Mononuclear cell (primary cell): ENCODE results near the gene PIAS1. TPM values are rescaled to one million over a fixed set of nuclear protein-coding genes. Genes with fewer than 3 reads are reported as not detected.
A peak's percentile ranks its signal among the peaks of the same experiment; 100 is the strongest.
"Not testable (repeated sequence)": the region's sequence is repeated elsewhere in the genome, so short reads cannot be mapped to it uniquely, and the experiment has no call there.

Experiments used
- H3K27me3 ChIP-seq: 2 replicates; pipeline ENCODE4 v1.6.0; 2011; ENCODE audit warnings: low read length, control low read depth; ENCODE audit not compliant: insufficient read depth
- H3K4me1 ChIP-seq: 2 replicates; pipeline ENCODE4 v1.5.1; 2011; ENCODE audit warnings: mild to moderate bottlenecking, low read length, control low read depth; ENCODE audit not compliant: insufficient read depth
- H3K4me3 ChIP-seq: 2 replicates; pipeline ENCODE4 v1.5.1; 2011; ENCODE audit warnings: mild to moderate bottlenecking, low read length, moderate library complexity
- H3K9me3 ChIP-seq: 2 replicates; pipeline ENCODE4 v1.5.1; 2011; ENCODE audit warnings: low read depth, mild to moderate bottlenecking, control low read depth, low read length
- total RNA-seq: library from RNA; depleted of rRNA; stranded (reverse); fragments of >200 nt; gene quantifications from one replicate; pipeline ENCODE4 v1.2.3, GENCODE V29; 2012

PIAS1 gene
- 200 TPM for total RNA-seq

GRCh38 chr15:68053701-68054627 is at the start of gene PIAS1:
TSS of gene PIAS1 (plus strand) at chr15:68054315. CDS start at chr15:68054327, 12 bp downstream.
- Histone ChIP-seq H3K9me3 (no peaks in the 10 kb centered on the region), H3K4me3 (peak within 1 kb of the TSS; percentile 98), H3K4me1 (peaks cover 32% of the 10 kb centered on the region), H3K27me3 (no peaks in the 10 kb centered on the region)

GRCh38 chr15:68007642-68008041 is 46.5 kb upstream of the PIAS1 start:
- H3K4me3 ChIP-seq, H3K9me3 ChIP-seq, H3K27me3 ChIP-seq: not testable (repeated sequence)
- peaks cover 44% of the 10 kb centered on the region for H3K4me1 ChIP-seq

GRCh38 chr15:68010361-68011153 is 43.6 kb upstream of the PIAS1 start:
- H3K4me1 ChIP-seq: peaks cover 32% of the 10 kb centered on the region
- no peak overlapping the region for H3K4me3 ChIP-seq
- H3K27me3 ChIP-seq: no peaks in the 10 kb centered on the region
- H3K9me3 ChIP-seq: no peaks in the 10 kb centered on the region

DNA sequence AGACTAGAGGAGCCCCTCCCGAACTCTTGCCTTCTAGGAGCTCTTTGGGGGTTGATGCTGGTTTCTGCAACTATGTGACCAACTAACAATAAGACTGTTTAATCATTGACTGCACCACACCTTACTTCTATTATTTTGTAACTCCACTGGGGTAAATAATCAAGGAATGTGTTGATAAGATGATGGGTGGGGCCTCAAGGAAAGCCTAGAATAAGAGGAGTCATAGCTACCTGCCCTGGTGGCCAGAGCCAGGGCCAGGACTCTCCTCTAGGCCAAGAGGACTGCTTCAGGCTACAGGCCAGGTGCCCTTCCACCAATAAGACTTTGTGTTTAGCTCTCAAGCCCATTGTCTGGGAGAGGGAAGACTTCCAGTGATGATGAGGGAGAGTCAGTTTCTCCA is 41.2 kb upstream of the PIAS1 start:
- Histone ChIP-seq H3K27me3 (no peaks in the 10 kb centered on the region), H3K4me3 (no peak overlapping the region), H3K4me1 (peaks cover 26% of the 10 kb centered on the region), H3K9me3 (no peaks in the 10 kb centered on the region)

DNA sequence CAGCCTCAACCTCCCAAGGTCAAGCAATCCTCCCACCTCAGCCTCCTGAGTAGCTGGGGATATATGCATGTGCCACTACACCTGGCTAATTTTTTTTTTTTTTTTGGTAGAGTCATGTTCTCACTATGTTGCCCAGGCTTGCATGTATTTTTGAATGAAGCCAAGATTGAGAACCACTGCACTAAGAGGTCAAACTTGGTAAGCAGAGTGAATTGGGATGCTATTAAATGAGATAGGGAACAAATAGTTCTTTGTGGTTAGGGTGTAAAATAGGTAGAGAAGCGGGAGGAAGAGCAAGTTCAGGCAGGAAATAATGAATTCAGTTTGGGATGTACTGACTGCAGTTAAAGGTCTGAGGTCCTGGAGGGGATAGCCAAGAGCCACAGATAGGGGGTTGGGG is 39.9 kb upstream of the PIAS1 start:
- H3K4me1 ChIP-seq: peaks cover 13% of the 10 kb centered on the region
- no peaks in the 10 kb centered on the region for H3K27me3 ChIP-seq
- no peak overlapping the region for H3K4me3 ChIP-seq
- H3K9me3 ChIP-seq: no peaks in the 10 kb centered on the region

DNA sequence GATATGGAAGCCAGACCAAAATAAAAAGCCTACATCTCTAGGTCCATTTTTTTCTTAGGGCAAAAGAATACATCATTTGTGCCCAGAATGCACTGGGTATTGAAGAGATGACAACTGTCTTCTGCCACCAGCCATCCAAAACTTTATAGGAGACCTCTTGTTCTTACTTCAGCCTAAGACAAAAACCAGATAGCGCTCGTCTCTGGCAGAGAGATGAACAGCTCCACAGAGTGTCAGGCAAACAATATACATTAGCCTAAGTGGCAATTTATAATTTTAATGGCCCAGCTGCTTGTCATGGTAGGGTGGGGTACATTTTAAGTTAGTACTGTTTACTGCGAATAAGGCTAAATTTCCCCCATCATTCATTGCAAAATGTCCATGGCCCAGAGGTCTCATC is 38.9 kb upstream of the PIAS1 start:
- Histone ChIP-seq H3K9me3 (no peaks in the 10 kb centered on the region), H3K4me1 (peaks cover 3% of the 10 kb centered on the region), H3K4me3 (no peak overlapping the region), H3K27me3 (no peaks in the 10 kb centered on the region)

DNA sequence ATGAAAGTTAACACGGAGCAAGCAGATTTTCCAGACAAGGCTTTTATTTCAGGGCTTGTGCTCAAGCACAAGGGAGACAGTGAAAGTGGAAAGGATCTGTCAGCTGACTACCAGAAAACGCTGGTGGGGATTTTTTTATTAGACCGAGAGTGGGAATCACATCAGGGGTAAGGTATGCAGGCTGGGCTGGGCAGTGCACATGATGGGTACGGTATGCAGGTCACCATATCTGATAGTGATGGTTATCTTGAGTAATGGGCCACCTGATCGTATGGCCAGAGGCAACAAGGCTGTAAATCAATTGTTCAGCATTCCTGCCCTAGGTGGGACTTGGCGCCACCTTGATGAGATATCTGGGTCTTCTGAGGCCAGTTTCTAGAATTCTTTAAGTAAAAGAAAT is 36.9 kb upstream of the PIAS1 start:
- Histone ChIP-seq H3K27me3 (no peaks in the 10 kb centered on the region), H3K9me3 (no peaks in the 10 kb centered on the region), H3K4me1 (no peaks in the 10 kb centered on the region), H3K4me3 (no peak overlapping the region)

DNA sequence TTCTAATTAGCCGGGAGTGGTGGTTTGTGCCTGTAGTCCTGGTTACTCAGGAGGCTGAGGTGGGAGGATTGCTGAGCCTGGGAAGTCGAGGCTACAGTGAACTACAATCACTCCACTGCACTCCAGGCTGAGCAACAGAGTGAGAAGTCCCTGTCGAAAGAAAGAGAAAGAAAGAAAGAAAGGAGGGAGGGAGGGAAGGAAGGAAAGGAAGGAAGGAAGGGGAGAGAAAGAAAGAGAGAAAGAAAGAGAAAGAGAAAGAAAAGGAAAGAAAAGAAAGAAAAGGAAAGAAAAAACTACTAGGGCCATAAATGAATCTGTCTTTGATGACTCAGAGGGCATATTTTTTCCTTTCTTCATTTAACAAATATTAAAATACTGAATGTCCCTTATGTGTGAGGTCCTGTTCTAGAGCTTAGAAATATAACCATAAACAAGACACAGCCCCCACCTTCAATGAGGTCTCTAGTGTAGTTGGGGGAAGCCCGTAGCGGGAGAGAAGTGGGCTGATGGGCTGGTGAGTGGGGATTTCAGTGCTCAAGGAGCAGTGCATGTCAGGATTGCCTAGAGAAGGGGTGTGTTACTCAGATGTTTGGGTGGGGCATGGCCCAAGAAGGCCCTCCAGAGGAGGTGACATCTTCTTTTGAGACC is 35.2 kb upstream of the PIAS1 start:
- Histone ChIP-seq H3K9me3 (no peaks in the 10 kb centered on the region), H3K27me3 (no peaks in the 10 kb centered on the region), H3K4me3 (no peak overlapping the region), H3K4me1 (no peaks in the 10 kb centered on the region)

DNA sequence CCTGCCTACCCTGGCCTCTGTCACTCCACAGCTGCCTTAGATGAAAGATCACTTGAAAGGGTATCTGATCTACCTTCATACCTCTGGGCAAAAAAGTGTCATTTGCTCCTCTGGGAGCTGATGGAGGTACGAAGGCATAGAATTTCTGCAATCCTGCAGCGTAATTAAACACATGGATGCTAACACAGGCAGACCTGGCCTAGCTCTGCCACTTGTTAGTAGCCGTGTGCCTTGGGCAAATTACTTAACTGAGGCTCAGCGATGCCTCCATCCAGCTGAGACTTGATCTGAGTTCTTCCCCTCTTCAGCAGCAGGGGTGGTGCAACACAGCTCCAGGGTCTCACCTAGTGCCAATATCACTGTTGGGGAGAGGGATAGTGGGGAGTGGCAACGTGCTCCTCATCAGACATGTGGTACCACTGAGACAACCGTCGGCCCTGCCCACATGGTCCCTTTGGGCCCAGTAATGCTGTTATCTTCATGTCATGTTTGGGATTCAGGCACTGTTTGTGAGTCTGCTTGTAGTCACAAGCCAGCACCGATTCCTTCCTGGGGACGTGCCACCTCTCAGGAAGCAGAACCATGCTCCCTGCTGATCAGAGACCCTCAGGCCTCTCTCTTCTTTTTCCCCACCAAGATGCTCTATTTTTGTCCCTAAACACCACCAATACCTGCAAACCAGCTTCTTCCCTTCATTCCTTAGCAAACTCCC is 34.1 kb upstream of the PIAS1 start:
- Histone ChIP-seq H3K4me1 (no peaks in the 10 kb centered on the region), H3K9me3 (no peaks in the 10 kb centered on the region), H3K27me3 (no peaks in the 10 kb centered on the region), H3K4me3 (no peak overlapping the region)

GRCh38 chr15:68020685-68021084 is 33.4 kb upstream of the PIAS1 start:
- no peak overlapping the region for H3K4me3 ChIP-seq
- H3K9me3 ChIP-seq: no peaks in the 10 kb centered on the region

GRCh38 chr15:68022061-68022460 is 32.1 kb upstream of the PIAS1 start:
- no peak overlapping the region for H3K4me3 ChIP-seq
- no peaks in the 10 kb centered on the region for H3K27me3 ChIP-seq
- H3K9me3 ChIP-seq: no peaks in the 10 kb centered on the region
- no peaks in the 10 kb centered on the region for H3K4me1 ChIP-seq

More at GRCh38 chr15:68020685-68021084, 33.4 kb upstream of the PIAS1 start:
- H3K27me3 ChIP-seq: no peaks in the 10 kb centered on the region
- no peaks in the 10 kb centered on the region for H3K4me1 ChIP-seq

GRCh38 chr15:68023307-68024101 is 30.6 kb upstream of the PIAS1 start:
- Histone ChIP-seq H3K9me3 (no peaks in the 10 kb centered on the region), H3K27me3 (no peaks in the 10 kb centered on the region), H3K4me1 (peaks cover 6% of the 10 kb centered on the region), H3K4me3 (no peak overlapping the region)

DNA sequence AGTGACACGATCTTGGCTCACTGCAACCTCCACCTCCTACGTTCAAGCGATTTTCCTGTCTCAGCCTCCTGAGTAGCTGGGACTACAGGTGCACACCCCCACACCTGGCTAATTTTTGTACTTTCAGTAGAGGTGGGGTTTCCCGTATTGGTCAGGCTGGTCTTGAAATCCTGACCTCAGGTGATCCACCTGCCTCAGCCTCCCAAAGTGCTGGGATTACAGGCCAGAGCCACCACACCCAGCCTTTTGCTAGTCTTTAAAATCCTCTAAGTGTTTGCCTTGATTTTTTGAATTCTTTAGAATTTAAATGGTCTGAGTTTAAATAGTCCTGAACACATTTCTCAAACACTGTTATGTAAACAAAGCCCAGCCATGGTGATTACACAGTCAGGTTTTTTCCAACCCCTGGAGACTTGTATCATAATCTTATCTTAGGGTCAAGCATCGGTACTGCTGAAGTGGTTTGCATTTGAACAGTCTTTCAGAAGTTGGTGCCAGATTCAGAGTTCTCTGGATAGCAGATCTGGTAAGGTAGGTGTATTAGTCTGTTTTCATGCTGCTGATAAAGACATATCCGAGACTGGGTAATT is 28.2 kb upstream of the PIAS1 start:
- Histone ChIP-seq H3K27me3 (no peaks in the 10 kb centered on the region), H3K9me3 (no peaks in the 10 kb centered on the region), H3K4me3 (no peak overlapping the region), H3K4me1 (peaks cover 6% of the 10 kb centered on the region)

- Histone ChIP-seq H3K4me3 (no peak overlapping the region), H3K9me3 (no peaks in the 10 kb centered on the region), H3K27me3 (no peaks in the 10 kb centered on the region), H3K4me1 (peaks cover 20% of the 10 kb centered on the region)
Measured at GRCh38 chr15:68027388-68027787, 26.7 kb upstream of the PIAS1 start.
